HEK293 (cell line): ENCODE data around the gene SYNCRIP.

Experiments used
- MEIS1 ChIP-seq: sonication (generic); formaldehyde crosslinking; IDR thresholded peaks from 2 replicates; pipeline ENCODE4 v1.8.1; 2022; ENCODE audit warnings: missing genetic modification reagents, mild to moderate bottlenecking, borderline replicate concordance
- OVOL3 ChIP-seq: fragments of 450-650 bp; formaldehyde crosslinking; IDR thresholded peaks from 2 replicates; pipeline ENCODE4 v1.5.1; 2016; ENCODE audit warnings: missing biosample characterization, missing genetic modification characterization
- PBX3 ChIP-seq: sonication (generic); formaldehyde crosslinking; IDR thresholded peaks from 2 replicates; pipeline ENCODE4 v1.8.1; 2022; ENCODE audit warnings: mild to moderate bottlenecking, moderate library complexity, missing genetic modification reagents
- SP2 ChIP-seq: fragments of 450-650 bp; formaldehyde crosslinking; IDR thresholded peaks from 2 replicates; pipeline ENCODE4 v1.5.1; 2016; ENCODE audit warnings: missing biosample characterization, missing genetic modification characterization
- WT1 ChIP-seq: fragments of 450-650 bp; formaldehyde crosslinking; IDR thresholded peaks from 2 replicates; pipeline ENCODE4 v1.5.1; 2016; ENCODE audit warnings: missing biosample characterization, missing genetic modification characterization
- ZBTB48 ChIP-seq: fragments of 450-650 bp; formaldehyde crosslinking; IDR thresholded peaks from 2 replicates; pipeline ENCODE4 v1.5.1; 2016; ENCODE audit warnings: missing biosample characterization, missing genetic modification characterization
- ZBTB6 ChIP-seq: fragments of 450-650 bp; formaldehyde crosslinking; IDR thresholded peaks from 2 replicates; pipeline ENCODE4 v1.5.1; 2017; ENCODE audit warnings: missing biosample characterization, missing genetic modification characterization
- ZBTB7A ChIP-seq: fragments of 450-650 bp; formaldehyde crosslinking; IDR thresholded peaks from 2 replicates; pipeline ENCODE4 v1.5.1; 2016; ENCODE audit warnings: low read depth, missing biosample characterization, missing genetic modification characterization
- ZEB2 ChIP-seq: fragments of 450-650 bp; formaldehyde crosslinking; IDR thresholded peaks from 2 replicates; pipeline ENCODE4 v1.5.1; 2016; ENCODE audit warnings: missing biosample characterization, missing genetic modification characterization
- ZFP69B ChIP-seq: fragments of 450-650 bp; formaldehyde crosslinking; IDR thresholded peaks from 2 replicates; pipeline ENCODE4 v1.5.1; 2016; ENCODE audit warnings: missing biosample characterization, missing genetic modification characterization
- ZIC2 ChIP-seq: fragments of 450-650 bp; formaldehyde crosslinking; IDR thresholded peaks from 2 replicates; pipeline ENCODE4 v1.5.1; 2016; ENCODE audit warnings: missing biosample characterization, missing genetic modification characterization
- ZNF121 ChIP-seq: fragments of 450-650 bp; formaldehyde crosslinking; IDR thresholded peaks from 2 replicates; pipeline ENCODE4 v1.5.1; 2016; ENCODE audit warnings: missing biosample characterization, missing genetic modification characterization
- ZNF146 ChIP-seq: fragments of 450-650 bp; formaldehyde crosslinking; IDR thresholded peaks from 2 replicates; pipeline ENCODE4 v1.5.1; 2016; ENCODE audit warnings: missing biosample characterization, missing genetic modification characterization
- ZNF19 ChIP-seq: fragments of 450-650 bp; formaldehyde crosslinking; IDR thresholded peaks from 2 replicates; pipeline ENCODE4; 2016; ENCODE audit warnings: missing biosample characterization, missing genetic modification characterization, low read depth
- ZNF202 ChIP-seq: fragments of 450-650 bp; formaldehyde crosslinking; IDR thresholded peaks from 2 replicates; pipeline ENCODE4 v1.5.1; 2016; ENCODE audit warnings: missing biosample characterization, missing genetic modification characterization, borderline replicate concordance
- ZNF366 ChIP-seq: fragments of 450-650 bp; formaldehyde crosslinking; conservative IDR thresholded peaks from 2 replicates; pipeline ENCODE4 v1.5.1; 2016; ENCODE audit warnings: missing biosample characterization, missing genetic modification characterization
- ZNF426 ChIP-seq: fragments of 450-650 bp; formaldehyde crosslinking; IDR thresholded peaks from 2 replicates; pipeline ENCODE4 v1.5.1; 2017; ENCODE audit warnings: missing biosample characterization, missing genetic modification characterization, mild to moderate bottlenecking, inconsistent platforms, moderate library complexity
- ZNF544 ChIP-seq: fragments of 450-650 bp; formaldehyde crosslinking; IDR thresholded peaks from 2 replicates; pipeline ENCODE4 v1.5.0; 2017; ENCODE audit warnings: missing biosample characterization, missing genetic modification characterization
- ZNF555 ChIP-seq: fragments of 450-650 bp; formaldehyde crosslinking; conservative IDR thresholded peaks from 2 replicates; pipeline ENCODE4 v1.5.1; 2017; ENCODE audit warnings: missing biosample characterization, mild to moderate bottlenecking, missing genetic modification characterization, inconsistent platforms
- ZNF561 ChIP-seq: fragments of 450-650 bp; IDR thresholded peaks from 2 replicates; pipeline ENCODE4 v1.5.1; 2018; ENCODE audit warnings: missing biosample characterization, missing genetic modification characterization, borderline replicate concordance
- ZNF596 ChIP-seq: fragments of 450-650 bp; IDR thresholded peaks from 2 replicates; pipeline ENCODE4 v1.5.0; 2018; ENCODE audit warnings: missing biosample characterization, mild to moderate bottlenecking, missing genetic modification characterization, moderate library complexity
- ZNF610 ChIP-seq: fragments of 450-650 bp; formaldehyde crosslinking; IDR thresholded peaks from 2 replicates; pipeline ENCODE4 v1.5.1; 2016; ENCODE audit warnings: missing biosample characterization, missing genetic modification characterization, borderline replicate concordance
- ZNF621 ChIP-seq: fragments of 450-650 bp; formaldehyde crosslinking; IDR thresholded peaks from 2 replicates; pipeline ENCODE4 v1.5.1; 2017; ENCODE audit warnings: missing biosample characterization, missing genetic modification characterization
- ZNF645 ChIP-seq: fragments of 450-650 bp; formaldehyde crosslinking; IDR thresholded peaks from 2 replicates; pipeline ENCODE4; 2016; ENCODE audit warnings: missing biosample characterization, missing genetic modification characterization
- ZNF707 ChIP-seq: fragments of 450-650 bp; formaldehyde crosslinking; IDR thresholded peaks from 2 replicates; pipeline ENCODE4 v1.5.1; 2016; ENCODE audit warnings: missing biosample characterization, missing genetic modification characterization
- ZNF776 ChIP-seq: fragments of 450-650 bp; formaldehyde crosslinking; IDR thresholded peaks from 2 replicates; pipeline ENCODE4 v1.5.0; 2017; ENCODE audit warnings: missing biosample characterization, missing genetic modification characterization, borderline replicate concordance
- ZNF791 ChIP-seq: fragments of 450-650 bp; formaldehyde crosslinking; IDR thresholded peaks from 2 replicates; pipeline ENCODE4 v1.5.1; 2016; ENCODE audit warnings: missing biosample characterization, missing genetic modification characterization
- ZXDB ChIP-seq: fragments of 450-650 bp; formaldehyde crosslinking; IDR thresholded peaks from 2 replicates; pipeline ENCODE4 v1.5.1; 2016; ENCODE audit warnings: missing biosample characterization, missing genetic modification characterization
- TF ChIP-seq, protein P1 (sequence below): fragments of 450-650 bp; formaldehyde crosslinking; conservative IDR thresholded peaks from 2 replicates; pipeline ENCODE4 v1.5.1; 2016; ENCODE audit warnings: low read depth, missing biosample characterization, missing genetic modification characterization
- TF ChIP-seq, protein P2 (sequence below): fragments of 450-650 bp; formaldehyde crosslinking; IDR thresholded peaks from 2 replicates; pipeline ENCODE4 v1.5.1; 2016; ENCODE audit warnings: missing biosample characterization, missing genetic modification characterization

SYNCRIP gene

GRCh38 chr6:85643537-85644278, 1.0 kb upstream of the SYNCRIP start (continued):
- TF ChIP-seq, protein P1, sequence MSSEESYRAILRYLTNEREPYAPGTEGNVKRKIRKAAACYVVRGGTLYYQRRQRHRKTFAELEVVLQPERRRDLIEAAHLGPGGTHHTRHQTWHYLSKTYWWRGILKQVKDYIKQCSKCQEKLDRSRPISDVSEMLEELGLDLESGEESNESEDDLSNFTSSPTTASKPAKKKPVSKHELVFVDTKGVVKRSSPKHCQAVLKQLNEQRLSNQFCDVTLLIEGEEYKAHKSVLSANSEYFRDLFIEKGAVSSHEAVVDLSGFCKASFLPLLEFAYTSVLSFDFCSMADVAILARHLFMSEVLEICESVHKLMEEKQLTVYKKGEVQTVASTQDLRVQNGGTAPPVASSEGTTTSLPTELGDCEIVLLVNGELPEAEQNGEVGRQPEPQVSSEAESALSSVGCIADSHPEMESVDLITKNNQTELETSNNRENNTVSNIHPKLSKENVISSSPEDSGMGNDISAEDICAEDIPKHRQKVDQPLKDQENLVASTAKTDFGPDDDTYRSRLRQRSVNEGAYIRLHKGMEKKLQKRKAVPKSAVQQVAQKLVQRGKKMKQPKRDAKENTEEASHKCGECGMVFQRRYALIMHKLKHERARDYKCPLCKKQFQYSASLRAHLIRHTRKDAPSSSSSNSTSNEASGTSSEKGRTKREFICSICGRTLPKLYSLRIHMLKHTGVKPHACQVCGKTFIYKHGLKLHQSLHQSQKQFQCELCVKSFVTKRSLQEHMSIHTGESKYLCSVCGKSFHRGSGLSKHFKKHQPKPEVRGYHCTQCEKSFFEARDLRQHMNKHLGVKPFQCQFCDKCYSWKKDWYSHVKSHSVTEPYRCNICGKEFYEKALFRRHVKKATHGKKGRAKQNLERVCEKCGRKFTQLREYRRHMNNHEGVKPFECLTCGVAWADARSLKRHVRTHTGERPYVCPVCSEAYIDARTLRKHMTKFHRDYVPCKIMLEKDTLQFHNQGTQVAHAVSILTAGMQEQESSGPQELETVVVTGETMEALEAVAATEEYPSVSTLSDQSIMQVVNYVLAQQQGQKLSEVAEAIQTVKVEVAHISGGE (tag by site-specific recombination) = peak; percentile 79
- TF ChIP-seq ZBTB6 (tag by site-specific recombination) = no peak
- no peak for TF ChIP-seq ZNF621
- TF ChIP-seq ZNF202 = no peak
- peak; percentile 99 for TF ChIP-seq ZXDB (tag by site-specific recombination)
- peak; percentile 56; the same call in 1 of the 2 replicates for TF ChIP-seq ZNF366
- peak; percentile 96 for TF ChIP-seq ZEB2
- no peak for TF ChIP-seq ZNF791 (tag by site-specific recombination)
- TF ChIP-seq ZNF561 (tag by site-specific recombination) = 0 out of 2 replicates have a peak, but pooled peaks have one; percentile 92
- no peak for TF ChIP-seq ZNF707 (tag by site-specific recombination)
- no peak for TF ChIP-seq ZNF19 (tag by site-specific recombination)
- TF ChIP-seq ZNF426 = no peak
- TF ChIP-seq ZNF555 (tag by site-specific recombination) = no peak
- TF ChIP-seq, protein P2, sequence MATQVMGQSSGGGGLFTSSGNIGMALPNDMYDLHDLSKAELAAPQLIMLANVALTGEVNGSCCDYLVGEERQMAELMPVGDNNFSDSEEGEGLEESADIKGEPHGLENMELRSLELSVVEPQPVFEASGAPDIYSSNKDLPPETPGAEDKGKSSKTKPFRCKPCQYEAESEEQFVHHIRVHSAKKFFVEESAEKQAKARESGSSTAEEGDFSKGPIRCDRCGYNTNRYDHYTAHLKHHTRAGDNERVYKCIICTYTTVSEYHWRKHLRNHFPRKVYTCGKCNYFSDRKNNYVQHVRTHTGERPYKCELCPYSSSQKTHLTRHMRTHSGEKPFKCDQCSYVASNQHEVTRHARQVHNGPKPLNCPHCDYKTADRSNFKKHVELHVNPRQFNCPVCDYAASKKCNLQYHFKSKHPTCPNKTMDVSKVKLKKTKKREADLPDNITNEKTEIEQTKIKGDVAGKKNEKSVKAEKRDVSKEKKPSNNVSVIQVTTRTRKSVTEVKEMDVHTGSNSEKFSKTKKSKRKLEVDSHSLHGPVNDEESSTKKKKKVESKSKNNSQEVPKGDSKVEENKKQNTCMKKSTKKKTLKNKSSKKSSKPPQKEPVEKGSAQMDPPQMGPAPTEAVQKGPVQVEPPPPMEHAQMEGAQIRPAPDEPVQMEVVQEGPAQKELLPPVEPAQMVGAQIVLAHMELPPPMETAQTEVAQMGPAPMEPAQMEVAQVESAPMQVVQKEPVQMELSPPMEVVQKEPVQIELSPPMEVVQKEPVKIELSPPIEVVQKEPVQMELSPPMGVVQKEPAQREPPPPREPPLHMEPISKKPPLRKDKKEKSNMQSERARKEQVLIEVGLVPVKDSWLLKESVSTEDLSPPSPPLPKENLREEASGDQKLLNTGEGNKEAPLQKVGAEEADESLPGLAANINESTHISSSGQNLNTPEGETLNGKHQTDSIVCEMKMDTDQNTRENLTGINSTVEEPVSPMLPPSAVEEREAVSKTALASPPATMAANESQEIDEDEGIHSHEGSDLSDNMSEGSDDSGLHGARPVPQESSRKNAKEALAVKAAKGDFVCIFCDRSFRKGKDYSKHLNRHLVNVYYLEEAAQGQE (tag by site-specific recombination) = peak; percentile 65
- no peak for TF ChIP-seq OVOL3 (tag by site-specific recombination)
- no peak for TF ChIP-seq MEIS1 (CRISPR knock-in tag)
- TF ChIP-seq ZNF610 = peak; percentile 97
- 0 out of 2 replicates have a peak, but pooled peaks have one; percentile 16 for TF ChIP-seq ZNF121
- peak; percentile 18; the same call in 1 of the 2 replicates for TF ChIP-seq WT1 (tag by site-specific recombination)
- 0 out of 2 replicates have a peak, but pooled peaks have one; percentile 33 for TF ChIP-seq ZBTB7A
- no peak for TF ChIP-seq ZNF544
- peak; percentile 30 for TF ChIP-seq SP2 (tag by site-specific recombination)
- TF ChIP-seq ZNF645 = no peak
- TF ChIP-seq ZNF146 (tag by site-specific recombination) = peak; percentile 45; the same call in 1 of the 2 replicates
- TF ChIP-seq ZBTB48 (tag by site-specific recombination) = peak; percentile 69; the same call in 1 of the 2 replicates
- no peak for TF ChIP-seq ZNF776
- TF ChIP-seq ZIC2 = peak; percentile 62
- no peak; the same call in 1 of the 2 replicates for TF ChIP-seq PBX3 (CRISPR knock-in tag)
- peak; percentile 69 for TF ChIP-seq ZNF596 (tag by site-specific recombination)
- peak; percentile 95 for TF ChIP-seq ZFP69B (tag by site-specific recombination)
